B cell (primary cell): ENCODE measurements around the gene ANKS1A.

Source experiments
- EZH2 ChIP-seq: IDR thresholded peaks from 2 replicates; pipeline ENCODE4 v1.6.1; 2012; ENCODE audit warnings: borderline replicate concordance, low read depth, mild to moderate bottlenecking, moderate library complexity, low read length; ENCODE audit not compliant: insufficient read depth, poor library complexity, severe bottlenecking
- TF ChIP-seq, protein P1 (sequence below): fragments of 200-600 bp; IDR thresholded peaks from one replicate; pipeline ENCODE4 v1.8.0; 2022; ENCODE audit warnings: antibody characterized with exemption, mild to moderate bottlenecking

DNA sequence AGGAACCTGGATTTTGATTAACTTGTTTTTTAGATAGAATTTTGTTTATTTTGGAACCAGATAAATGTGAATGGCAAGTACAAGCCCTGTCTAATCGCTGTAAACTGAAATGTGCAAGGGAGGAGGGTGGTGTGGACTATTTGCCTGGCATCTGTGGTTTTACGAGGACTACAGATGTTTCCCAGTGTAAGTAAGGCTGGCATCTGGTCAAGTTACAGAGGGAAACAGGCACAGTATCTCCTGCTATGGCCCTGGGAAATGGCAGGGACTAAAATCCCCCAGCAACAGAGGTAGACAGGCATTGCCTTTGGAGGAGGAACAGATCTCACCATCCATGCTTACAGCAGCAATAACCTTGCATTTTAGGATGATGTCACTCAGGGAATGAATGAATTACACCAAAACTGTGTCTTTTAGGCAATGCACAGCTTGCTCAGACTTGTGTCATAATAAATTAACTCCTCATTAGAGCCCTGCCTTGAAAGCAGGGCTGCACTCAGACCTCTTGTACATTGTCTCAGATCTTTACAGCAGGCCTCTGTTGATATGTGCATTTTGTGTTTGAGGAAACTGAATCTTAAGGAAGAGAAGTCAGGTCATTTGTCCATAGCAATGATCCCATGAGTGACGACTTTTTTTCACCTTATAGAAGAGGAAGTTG is 155.8 kb downstream of the ANKS1A start:
- TF ChIP-seq, protein P1, sequence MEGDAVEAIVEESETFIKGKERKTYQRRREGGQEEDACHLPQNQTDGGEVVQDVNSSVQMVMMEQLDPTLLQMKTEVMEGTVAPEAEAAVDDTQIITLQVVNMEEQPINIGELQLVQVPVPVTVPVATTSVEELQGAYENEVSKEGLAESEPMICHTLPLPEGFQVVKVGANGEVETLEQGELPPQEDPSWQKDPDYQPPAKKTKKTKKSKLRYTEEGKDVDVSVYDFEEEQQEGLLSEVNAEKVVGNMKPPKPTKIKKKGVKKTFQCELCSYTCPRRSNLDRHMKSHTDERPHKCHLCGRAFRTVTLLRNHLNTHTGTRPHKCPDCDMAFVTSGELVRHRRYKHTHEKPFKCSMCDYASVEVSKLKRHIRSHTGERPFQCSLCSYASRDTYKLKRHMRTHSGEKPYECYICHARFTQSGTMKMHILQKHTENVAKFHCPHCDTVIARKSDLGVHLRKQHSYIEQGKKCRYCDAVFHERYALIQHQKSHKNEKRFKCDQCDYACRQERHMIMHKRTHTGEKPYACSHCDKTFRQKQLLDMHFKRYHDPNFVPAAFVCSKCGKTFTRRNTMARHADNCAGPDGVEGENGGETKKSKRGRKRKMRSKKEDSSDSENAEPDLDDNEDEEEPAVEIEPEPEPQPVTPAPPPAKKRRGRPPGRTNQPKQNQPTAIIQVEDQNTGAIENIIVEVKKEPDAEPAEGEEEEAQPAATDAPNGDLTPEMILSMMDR, result no peak
- TF ChIP-seq EZH2, result no peak
